ENCODE data around the gene PCSK1N. TPM values are rescaled to one million over a fixed set of nuclear protein-coding genes. Genes with fewer than 3 reads are reported as not detected.

PCSK1N gene
- total and polyA plus RNA-seq, 2 of the 13 experiments (the other 11 are each of a cell fraction or from before 2014, with no cell fraction given): 4.5 to 14.0 TPM

- Histone ChIP-seq H3K4me2 (ENCODE audit: low read depth, low read length) (no peak overlapping the region), H3K9ac (ENCODE audit: insufficient read depth, low read depth, low read length) (no peak overlapping the region), H3K4me3 (replicated peaks in 1 of 3; ENCODE audit: insufficient read depth in 1 of 3, low read depth in 2 of 3, low read length in 3 of 3) (no peak overlapping the region), H3K27ac (ENCODE audit: extremely low read length, insufficient read depth, low read length) (no peak overlapping the region), H3K9me3 (ENCODE audit: low read length) (no peaks in the 10 kb centered on the region), H3K79me2 (ENCODE audit: insufficient read depth, low read length) (no peaks in the 10 kb centered on the region), H2AFZ (ENCODE audit: low read length) (no peak overlapping the region), H3K4me1 (ENCODE audit: insufficient read depth, low read length) (no peaks in the 10 kb centered on the region), H3K36me3 (replicated peaks in 1 of 2; ENCODE audit: control insufficient read depth in 1 of 2, insufficient read depth in 2 of 2, low read length in 2 of 2) (peaks cover 0 to 5% of the 10 kb centered on the region in 2 experiments; a peak in 1 of 5 replicates), H3K27me3 (ENCODE audit: control insufficient read depth in 1 of 2, insufficient read depth in 2 of 2, low read length in 2 of 2) (no peaks in the 10 kb centered on the region), H4K20me1 (ENCODE audit: insufficient read depth, low read length) (no peaks in the 10 kb centered on the region)
- DNase-seq (ENCODE audit: low spot score) (no peak), ATAC-seq (no peak), FAIRE-seq (no peak)
- intact Hi-C loops (cut with micrococcal nuclease; ENCODE audit: unreplicated experiment) (no loop called here), in situ Hi-C loops (cut with HindIII; ENCODE audit: extremely low pct_ligation_motif_present, low pct_unique_long_range_greater_than_20kb) (no loop called here)
- no TSS peak for BruUV-seq (replicated peaks)
- TF ChIP-seq ZNF34 (CRISPR knock-in tag; IDR thresholded peaks at IDR 0.05; ENCODE audit: borderline replicate concordance): no peak
- TF ChIP-seq GRHL1 (CRISPR knock-in tag; conservative IDR thresholded peaks at IDR 0.05): no peak
- TF ChIP-seq ZNF580 (CRISPR knock-in tag; IDR thresholded peaks at IDR 0.05; ENCODE audit: borderline replicate concordance, low read depth): no peak
- no peak for TF ChIP-seq GABPB1 (CRISPR knock-in tag; IDR thresholded peaks at IDR 0.05)
- no peak for TF ChIP-seq ETV5 (CRISPR knock-in tag; IDR thresholded peaks at IDR 0.05; ENCODE audit: borderline replicate concordance)
- no peak for TF ChIP-seq RFX3 (CRISPR knock-in tag; IDR thresholded peaks at IDR 0.05)
- TF ChIP-seq ZSCAN12 (CRISPR knock-in tag; IDR thresholded peaks at IDR 0.05): no peak
- TF ChIP-seq, protein P1, sequence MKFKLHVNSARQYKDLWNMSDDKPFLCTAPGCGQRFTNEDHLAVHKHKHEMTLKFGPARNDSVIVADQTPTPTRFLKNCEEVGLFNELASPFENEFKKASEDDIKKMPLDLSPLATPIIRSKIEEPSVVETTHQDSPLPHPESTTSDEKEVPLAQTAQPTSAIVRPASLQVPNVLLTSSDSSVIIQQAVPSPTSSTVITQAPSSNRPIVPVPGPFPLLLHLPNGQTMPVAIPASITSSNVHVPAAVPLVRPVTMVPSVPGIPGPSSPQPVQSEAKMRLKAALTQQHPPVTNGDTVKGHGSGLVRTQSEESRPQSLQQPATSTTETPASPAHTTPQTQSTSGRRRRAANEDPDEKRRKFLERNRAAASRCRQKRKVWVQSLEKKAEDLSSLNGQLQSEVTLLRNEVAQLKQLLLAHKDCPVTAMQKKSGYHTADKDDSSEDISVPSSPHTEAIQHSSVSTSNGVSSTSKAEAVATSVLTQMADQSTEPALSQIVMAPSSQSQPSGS (CRISPR knock-in tag; IDR thresholded peaks at IDR 0.05): no peak
- TF ChIP-seq, protein P2, sequence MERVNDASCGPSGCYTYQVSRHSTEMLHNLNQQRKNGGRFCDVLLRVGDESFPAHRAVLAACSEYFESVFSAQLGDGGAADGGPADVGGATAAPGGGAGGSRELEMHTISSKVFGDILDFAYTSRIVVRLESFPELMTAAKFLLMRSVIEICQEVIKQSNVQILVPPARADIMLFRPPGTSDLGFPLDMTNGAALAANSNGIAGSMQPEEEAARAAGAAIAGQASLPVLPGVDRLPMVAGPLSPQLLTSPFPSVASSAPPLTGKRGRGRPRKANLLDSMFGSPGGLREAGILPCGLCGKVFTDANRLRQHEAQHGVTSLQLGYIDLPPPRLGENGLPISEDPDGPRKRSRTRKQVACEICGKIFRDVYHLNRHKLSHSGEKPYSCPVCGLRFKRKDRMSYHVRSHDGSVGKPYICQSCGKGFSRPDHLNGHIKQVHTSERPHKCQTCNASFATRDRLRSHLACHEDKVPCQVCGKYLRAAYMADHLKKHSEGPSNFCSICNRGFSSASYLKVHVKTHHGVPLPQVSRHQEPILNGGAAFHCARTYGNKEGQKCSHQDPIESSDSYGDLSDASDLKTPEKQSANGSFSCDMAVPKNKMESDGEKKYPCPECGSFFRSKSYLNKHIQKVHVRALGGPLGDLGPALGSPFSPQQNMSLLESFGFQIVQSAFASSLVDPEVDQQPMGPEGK (CRISPR knock-in tag; IDR thresholded peaks at IDR 0.05): no peak
- no peak for TF ChIP-seq LCORL (IDR thresholded peaks at IDR 0.05)
- TF ChIP-seq LCORL (CRISPR knock-in tag; IDR thresholded peaks at IDR 0.05): no peak
- TF ChIP-seq GTF2F1 (IDR thresholded peaks at IDR 0.05; ENCODE audit: low read length): no peak
- TF ChIP-seq TCF7L2 (IDR thresholded peaks at IDR 0.05; ENCODE audit: low read depth, low read length): no peak
- TF ChIP-seq, protein P3, sequence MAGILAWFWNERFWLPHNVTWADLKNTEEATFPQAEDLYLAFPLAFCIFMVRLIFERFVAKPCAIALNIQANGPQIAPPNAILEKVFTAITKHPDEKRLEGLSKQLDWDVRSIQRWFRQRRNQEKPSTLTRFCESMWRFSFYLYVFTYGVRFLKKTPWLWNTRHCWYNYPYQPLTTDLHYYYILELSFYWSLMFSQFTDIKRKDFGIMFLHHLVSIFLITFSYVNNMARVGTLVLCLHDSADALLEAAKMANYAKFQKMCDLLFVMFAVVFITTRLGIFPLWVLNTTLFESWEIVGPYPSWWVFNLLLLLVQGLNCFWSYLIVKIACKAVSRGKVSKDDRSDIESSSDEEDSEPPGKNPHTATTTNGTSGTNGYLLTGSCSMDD (CRISPR knock-in tag; IDR thresholded peaks at IDR 0.05): no peak
- TF ChIP-seq ZNF143 (CRISPR knock-in tag; IDR thresholded peaks at IDR 0.05): no peak
- TF ChIP-seq EP300 (IDR thresholded peaks at IDR 0.05; ENCODE audit: low read depth in 2 of 2, low read length in 2 of 2): no peak
- TF ChIP-seq EP300 (CRISPR knock-in tag; IDR thresholded peaks at IDR 0.05; ENCODE audit: borderline replicate concordance): no peak
- ChIA-PET CTCF (ENCODE audit: low intra/inter-chr PET ratio, low total read pairs) (no interaction called here), POLR2A (no interaction called here)
- 92% methylated on average over 3 of the region's 4 CpGs for WGBS (ENCODE audit: low lambda C conversion rate)
These were observed 7.8 kb downstream of the PCSK1N start for GRCh38 chrX:48827654-48827968.
